HCT116 (cell line): ENCODE results near the gene LMO2. TPM values are rescaled to one million over a fixed set of nuclear protein-coding genes. Genes with fewer than 3 reads are reported as not detected.

ENCODE experiments used
- ATAC-seq: fragments of 200-7000 bp; cut with Tn5 transposase; 2 replicates; pipeline ENCODE4 v1.9.1; 2020; ENCODE audit warnings: mild to moderate bottlenecking, moderate library complexity
- BruUV-seq: library from RNA; stranded (reverse); fragments of 400-500 nt; replicated peaks from 2 replicates; lab custom pipeline; 2021; lab: Mats Ljungman, UMichigan
- CTCF ChIA-PET: fragments of 300-600 bp; sonication (Branson Sonifier 250); formaldehyde crosslinking; loops from one replicate; lab custom pipeline; 2021; ENCODE audit warnings: antibody characterized with exemption; lab: Charles Lee
- POLR2A ChIA-PET: fragments of 300-600, 350-600 bp; sonication (Branson Sonifier 250); formaldehyde crosslinking; loops from one replicate; lab custom pipeline; 2021; ENCODE audit warnings: antibody characterized with exemption; lab: Charles Lee
- RAD21 ChIA-PET, 2 experiments: fragments of 300-600 bp; sonication (Branson Sonifier 250); formaldehyde crosslinking; loops; one replicate each; lab custom pipeline; 2023; ENCODE audit warnings: low total read pairs in 2 of 2; ENCODE audit not compliant: uncharacterized antibody in 2 of 2, unreplicated experiment in 2 of 2, low non-redundant PET in 1 of 2; lab: Charles Lee
- DNase-seq: peaks from one replicate; pipeline ENCODE4 v3.0.0-alpha.2; 2010; ENCODE audit warnings: low read depth, low spot score
- H2AFZ ChIP-seq: fragments of 200-600 bp; shearing (Covaris generic), sonication (generic); 2 replicates; pipeline ENCODE4 v1.6.1; 2017; ENCODE audit warnings: low read depth, mixed run types, mixed read lengths, antibody characterized with exemption, low read length; ENCODE audit not compliant: poor library complexity, severe bottlenecking
- H3K27ac ChIP-seq: 2 replicates; pipeline ENCODE4 v1.5.1; 2012; ENCODE audit warnings: low read depth, low read length
- H3K27me3 ChIP-seq: fragments of 200-600 bp; sonication (generic); 2 replicates; pipeline ENCODE4 v1.6.1; 2016; ENCODE audit warnings: mixed run types, low read length, mixed read lengths; ENCODE audit not compliant: insufficient read depth
- H3K36me3 ChIP-seq, 2 experiments: fragments of 200-500 bp in 1 of 2; fragments of 200-600 bp in 1 of 2; sonication (Bioruptor generic) in 1 of 2; sonication (generic) in 1 of 2; 2 replicates each; pipeline versions ENCODE4 v1.5.1 to v1.6.1; 2014 to 2016; ENCODE audit warnings: low read length in 2 of 2, inconsistent platforms in 1 of 2, mixed read lengths in 1 of 2, mixed run types in 1 of 2; ENCODE audit not compliant: insufficient read depth in 2 of 2, control insufficient read depth in 1 of 2
- H3K4me1 ChIP-seq, 2 experiments: fragments of 200-600 bp in 1 of 2; sonication (generic) in 1 of 2; 2 replicates each; pipeline versions ENCODE4 v1.5.1 to v1.6.1; 2012 to 2017; ENCODE audit warnings: low read length in 2 of 2, inconsistent platforms in 1 of 2, mild to moderate bottlenecking in 1 of 2, mixed read lengths in 1 of 2, mixed run types in 1 of 2, moderate library complexity in 1 of 2; ENCODE audit not compliant: insufficient read depth in 2 of 2, control insufficient read depth in 1 of 2
- H3K4me2 ChIP-seq: fragments of 200-600 bp; sonication (generic); 2 replicates; pipeline ENCODE4 v1.6.1; 2017; ENCODE audit warnings: mixed run types, low read length, mixed read lengths
- H3K4me3 ChIP-seq, 2 experiments: fragments of 200-600 bp in 1 of 2; sonication (generic) in 1 of 2; replicated peaks in 1 of 2; 2 replicates each; pipeline ENCODE4 v1.5.1; 2011 to 2016; ENCODE audit warnings: low read length in 2 of 2, control low read depth in 1 of 2, low read depth in 1 of 2, mild to moderate bottlenecking in 1 of 2, mixed read lengths in 1 of 2, mixed run types in 1 of 2
- H3K79me2 ChIP-seq: fragments of 200-600 bp; sonication (generic); 2 replicates; pipeline ENCODE4 v1.6.1; 2017; ENCODE audit warnings: mild to moderate bottlenecking, mixed run types, low read length, moderate library complexity, mixed read lengths; ENCODE audit not compliant: insufficient read depth
- H3K9ac ChIP-seq: fragments of 200-600 bp; sonication (generic); 2 replicates; pipeline ENCODE4 v1.6.1; 2016; ENCODE audit warnings: low read length, mixed read lengths
- H3K9me2 ChIP-seq: fragments of 200-600 bp; sonication (generic), shearing (Covaris generic); 2 replicates; pipeline ENCODE4 v1.6.1; 2017; ENCODE audit warnings: mixed run types, mild to moderate bottlenecking, moderate library complexity; ENCODE audit not compliant: insufficient read depth
- H3K9me3 ChIP-seq, 2 experiments: fragments of 200-500 bp in 1 of 2; fragments of 200-600 bp in 1 of 2; sonication (Bioruptor generic) in 1 of 2; sonication (generic) in 1 of 2; 2 replicates each; pipeline ENCODE4 v1.6.1; 2014 to 2017; ENCODE audit warnings: low read length in 2 of 2, mixed read lengths in 2 of 2, inconsistent platforms in 1 of 2, low read depth in 1 of 2, mild to moderate bottlenecking in 1 of 2, mixed run types in 1 of 2, moderate library complexity in 1 of 2; ENCODE audit not compliant: control insufficient read depth in 1 of 2, insufficient read depth in 1 of 2
- H4K20me1 ChIP-seq: fragments of 200-600 bp; sonication (generic), shearing (Covaris generic); 2 replicates; pipeline ENCODE4 v1.6.1; 2017; ENCODE audit warnings: mixed run types, mild to moderate bottlenecking, moderate library complexity; ENCODE audit not compliant: insufficient read depth
- ATF3 ChIP-seq: IDR thresholded peaks from 2 replicates; pipeline ENCODE4 v1.6.1; 2012
- CBX3 ChIP-seq: IDR thresholded peaks from 2 replicates; pipeline ENCODE4 v1.6.1; 2012; ENCODE audit warnings: low read depth
- CEBPB ChIP-seq: IDR thresholded peaks from 2 replicates; pipeline ENCODE4 v1.6.1; 2012; ENCODE audit warnings: low read depth
- EGR1 ChIP-seq: IDR thresholded peaks from 2 replicates; pipeline ENCODE4 v1.6.1; 2012; ENCODE audit warnings: low read depth
- ELF1 ChIP-seq: IDR thresholded peaks from 2 replicates; pipeline ENCODE4 v1.6.1; 2012; ENCODE audit warnings: low read depth, borderline replicate concordance
- EZH2 ChIP-seq: fragments of 200-600 bp; sonication (generic); IDR thresholded peaks from 2 replicates; pipeline ENCODE4 v1.6.1; 2017; ENCODE audit warnings: antibody characterized with exemption, mixed run types
- EZH2phosphoT487 ChIP-seq: fragments of 200-600 bp; IDR thresholded peaks from 2 replicates; pipeline ENCODE4 v1.6.1; 2018; ENCODE audit warnings: antibody characterized with exemption, borderline replicate concordance
- FOSL1 ChIP-seq: IDR thresholded peaks from 2 replicates; pipeline ENCODE4 v1.6.1; 2012; ENCODE audit warnings: low read depth
- JUND ChIP-seq: IDR thresholded peaks from 2 replicates; pipeline ENCODE4 v1.6.1; 2012
- POLR2A ChIP-seq: IDR thresholded peaks from 2 replicates; pipeline ENCODE4 v1.7.0; 2011; ENCODE audit warnings: borderline replicate concordance; ENCODE audit not compliant: insufficient read depth, insufficient read length; ENCODE audit errors: extremely low read depth
- POLR2AphosphoS5 ChIP-seq: IDR thresholded peaks from 2 replicates; pipeline ENCODE4 v1.6.1; 2011; ENCODE audit warnings: mild to moderate bottlenecking, low read depth, low read length, moderate library complexity
- RAD21 ChIP-seq: IDR thresholded peaks from 2 replicates; pipeline ENCODE4 v1.6.1; 2012; ENCODE audit warnings: low read depth, mild to moderate bottlenecking
- REST ChIP-seq: IDR thresholded peaks from 2 replicates; pipeline ENCODE4 v1.6.1; 2012; ENCODE audit warnings: low read depth
- SIN3A ChIP-seq: IDR thresholded peaks from 2 replicates; pipeline ENCODE4 v1.6.1; 2012; ENCODE audit warnings: low read depth
- TCF7L2 ChIP-seq: IDR thresholded peaks from 2 replicates; pipeline ENCODE4 v1.7.0; 2011; ENCODE audit warnings: borderline replicate concordance, inconsistent platforms; ENCODE audit not compliant: insufficient read depth, insufficient read length; ENCODE audit errors: extremely low read depth
- YY1 ChIP-seq: IDR thresholded peaks from 2 replicates; pipeline ENCODE4 v1.6.1; 2011; ENCODE audit warnings: low read length, low read depth, moderate library complexity, mild to moderate bottlenecking; ENCODE audit not compliant: insufficient replicate concordance; ENCODE audit errors: extremely low read depth
- ZBTB33 ChIP-seq: IDR thresholded peaks from 2 replicates; pipeline ENCODE4 v1.6.1; 2011; ENCODE audit warnings: mild to moderate bottlenecking, low read length, moderate library complexity; ENCODE audit not compliant: insufficient replicate concordance; ENCODE audit errors: extremely low read depth
- ZFX ChIP-seq: fragments of 450-650 bp; IDR thresholded peaks from 2 replicates; pipeline ENCODE4 v1.6.1; 2017
- intact Hi-C: fragments of 100-400 bp; cut with micrococcal nuclease; formaldehyde crosslinking; loops from 2 replicates; pipeline ENCODE4 v1.10.0; 2022
- total RNA-seq: library from RNA; stranded (reverse); gene quantifications from one replicate; pipeline ENCODE4 v1.2.1, GENCODE V29; 2021; ENCODE audit not compliant: unreplicated experiment
- TF ChIP-seq, protein P1 (sequence below): IDR thresholded peaks from 2 replicates; pipeline ENCODE4 v1.6.1; 2012
- TF ChIP-seq, protein P2 (sequence below), 3 experiments: fragments of 200-600 bp in 1 of 3; sonication (generic) in 1 of 3; IDR thresholded peaks in 2 of 3; conservative IDR thresholded peaks in 1 of 3; 2 replicates each; pipeline ENCODE4 v1.5.1; 2012 to 2017; ENCODE audit warnings: low read depth in 2 of 3, low read length in 2 of 3, antibody characterized with exemption in 1 of 3, borderline replicate concordance in 1 of 3, control low read depth in 1 of 3, mild to moderate bottlenecking in 1 of 3, mixed read lengths in 1 of 3, mixed run types in 1 of 3, moderate library complexity in 1 of 3; ENCODE audit not compliant: insufficient read depth in 1 of 3

LMO2 gene
- total RNA-seq, 1 experiment from 2014 or later: 2.8 TPM

DNA sequence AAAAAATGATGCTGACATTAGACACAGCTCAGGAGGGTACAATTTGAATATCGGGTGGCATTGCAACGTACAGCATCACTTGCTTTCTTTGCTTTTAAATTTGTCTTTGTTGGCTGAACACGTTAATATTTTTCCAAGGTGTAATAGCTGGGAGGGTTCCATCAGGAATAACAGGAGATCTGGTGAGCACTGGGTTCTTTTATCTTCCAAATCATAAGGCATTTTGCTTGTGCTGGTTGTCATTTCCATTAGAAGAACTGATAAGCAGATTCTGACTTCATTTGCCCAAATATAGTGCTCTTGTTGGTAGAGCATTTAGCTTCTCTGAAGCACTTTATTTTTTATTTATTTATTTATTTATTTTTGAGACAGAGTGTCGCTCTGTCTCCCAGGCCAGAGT lies 48.9 kb downstream of the LMO2 start:
- RAD21 ChIA-PET: no interaction called here
- Histone ChIP-seq H4K20me1 (no peaks in the 10 kb centered on the region), H3K27me3 (peaks cover 12% of the 10 kb centered on the region; the same call in 1 of the 2 replicates), H3K79me2 (no peaks in the 10 kb centered on the region), H3K27ac (no peak overlapping the region), H3K9ac (no peak overlapping the region)
- DNase-seq: no peak
- BruUV-seq: no TSS peak
- TF ChIP-seq ZBTB33 (no peak), EZH2 (no peak), ZFX (no peak), JUND (no peak), CBX3 (no peak), TCF7L2 (no peak), ATF3 (no peak), CEBPB (no peak), REST (no peak), RAD21 (no peak), FOSL1 (no peak), ELF1 (no peak), EGR1 (no peak), YY1 (no peak), POLR2A (no peak), SIN3A (no peak), POLR2AphosphoS5 (no peak), EZH2phosphoT487 (no peak)
- TF ChIP-seq, protein P1, sequence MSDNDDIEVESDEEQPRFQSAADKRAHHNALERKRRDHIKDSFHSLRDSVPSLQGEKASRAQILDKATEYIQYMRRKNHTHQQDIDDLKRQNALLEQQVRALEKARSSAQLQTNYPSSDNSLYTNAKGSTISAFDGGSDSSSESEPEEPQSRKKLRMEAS: no peak
- TF ChIP-seq, protein P2, sequence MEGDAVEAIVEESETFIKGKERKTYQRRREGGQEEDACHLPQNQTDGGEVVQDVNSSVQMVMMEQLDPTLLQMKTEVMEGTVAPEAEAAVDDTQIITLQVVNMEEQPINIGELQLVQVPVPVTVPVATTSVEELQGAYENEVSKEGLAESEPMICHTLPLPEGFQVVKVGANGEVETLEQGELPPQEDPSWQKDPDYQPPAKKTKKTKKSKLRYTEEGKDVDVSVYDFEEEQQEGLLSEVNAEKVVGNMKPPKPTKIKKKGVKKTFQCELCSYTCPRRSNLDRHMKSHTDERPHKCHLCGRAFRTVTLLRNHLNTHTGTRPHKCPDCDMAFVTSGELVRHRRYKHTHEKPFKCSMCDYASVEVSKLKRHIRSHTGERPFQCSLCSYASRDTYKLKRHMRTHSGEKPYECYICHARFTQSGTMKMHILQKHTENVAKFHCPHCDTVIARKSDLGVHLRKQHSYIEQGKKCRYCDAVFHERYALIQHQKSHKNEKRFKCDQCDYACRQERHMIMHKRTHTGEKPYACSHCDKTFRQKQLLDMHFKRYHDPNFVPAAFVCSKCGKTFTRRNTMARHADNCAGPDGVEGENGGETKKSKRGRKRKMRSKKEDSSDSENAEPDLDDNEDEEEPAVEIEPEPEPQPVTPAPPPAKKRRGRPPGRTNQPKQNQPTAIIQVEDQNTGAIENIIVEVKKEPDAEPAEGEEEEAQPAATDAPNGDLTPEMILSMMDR (IDR thresholded peaks at IDR 0.05 in 2 of 3, conservative IDR thresholded peaks at IDR 0.05 in 1 of 3; ENCODE audit: borderline replicate concordance in 1 of 3, insufficient read depth in 1 of 3, low read depth in 2 of 3, low read length in 2 of 3): no peak
- TF ChIP-seq, all 23 proteins: peak for 0
- H3K36me3 ChIP-seq: no peaks in the 10 kb centered on the region
- no peaks in the 10 kb centered on the region for H3K9me3 ChIP-seq
- H3K4me3 ChIP-seq: no peak overlapping the region
- H3K4me1 ChIP-seq: no peaks in the 10 kb centered on the region
- no peak overlapping the region for H3K4me2 ChIP-seq
- intact Hi-C loops: no loop called here
- POLR2A ChIA-PET: interaction anchor here (1.2 kb wide), 1 partner anchor 142 kb away, joined by 5 read pairs; the partner anchor contains the start of gene C11orf91
- H3K9me2 ChIP-seq: no peaks in the 10 kb centered on the region
- H2AFZ ChIP-seq: no peak overlapping the region
- CTCF ChIA-PET: interaction anchor here (1.1 kb wide), 1 partner anchor 129 kb away, joined by 3 read pairs; no protein-coding TSS in a partner anchor
- no peak for ATAC-seq
